Endothelial cell of umbilical vein (primary cell): ENCODE results near the gene PAX6. TPM values are rescaled to one million over a fixed set of nuclear protein-coding genes. Genes with fewer than 3 reads are reported as not detected.

ENCODE experiments used
- BruUV-seq: library from RNA; stranded (reverse); fragments of 400-500 nt; replicated peaks from 2 replicates; lab custom pipeline; 2021; lab: Mats Ljungman, UMichigan
- CTCF ChIA-PET: fragments of 300-600, 350-600 bp; sonication (Branson Sonifier 250); formaldehyde crosslinking; loops from one replicate; lab custom pipeline; 2021; ENCODE audit warnings: antibody characterized with exemption, inconsistent platforms; lab: Charles Lee
- POLR2A ChIA-PET: fragments of 300-600, 350-600 bp; sonication (Branson Sonifier 250); formaldehyde crosslinking; loops from one replicate; lab custom pipeline; 2021; ENCODE audit warnings: antibody characterized with exemption, inconsistent platforms; lab: Charles Lee
- DNase-seq: peaks from one replicate; pipeline ENCODE4 v3.0.0-alpha.2; 2011; ENCODE audit warnings: low read depth, low spot score
- FAIRE-seq: peaks from 2 replicates; lab custom pipeline; 2011; peaks lifted over from hg19 to GRCh38; lab: Jason Lieb, UNC
- H2AFZ ChIP-seq: 2 replicates; pipeline ENCODE4 v1.6.0; 2012; ENCODE audit warnings: low read depth, low read length, control low read depth, inconsistent platforms
- H3K27ac ChIP-seq: 2 replicates; pipeline ENCODE4 v1.5.1; 2011; ENCODE audit warnings: low read depth, mild to moderate bottlenecking, control low read depth, low read length, moderate library complexity; ENCODE audit not compliant: insufficient read depth
- H3K27me3 ChIP-seq, 2 experiments: 2 replicates each; pipeline versions ENCODE4 v1.6.0 to v1.6.1; 2011; ENCODE audit warnings: low read length in 2 of 2, mixed read lengths in 1 of 2; ENCODE audit not compliant: control insufficient read depth in 2 of 2, insufficient read depth in 2 of 2
- H3K36me3 ChIP-seq, 2 experiments: 2 replicates in 1 of 2; 3 replicates in 1 of 2; pipeline ENCODE4 v1.5.1; 2011; ENCODE audit warnings: low read length in 2 of 2, mild to moderate bottlenecking in 1 of 2, moderate library complexity in 1 of 2; ENCODE audit not compliant: control insufficient read depth in 2 of 2, insufficient read depth in 2 of 2; ENCODE audit errors: extremely low read depth in 1 of 2
- H3K4me1 ChIP-seq: 3 replicates; pipeline ENCODE4 v1.5.1; 2011; ENCODE audit warnings: mild to moderate bottlenecking, low read length; ENCODE audit not compliant: control insufficient read depth, insufficient read depth; ENCODE audit errors: extremely low read depth
- H3K4me2 ChIP-seq: 2 replicates; pipeline ENCODE4 v1.6.1; 2011; ENCODE audit warnings: low read length, control low read depth, mixed read lengths; ENCODE audit not compliant: insufficient read depth
- H3K4me3 ChIP-seq, 3 experiments: fragments of 200-600 bp in 1 of 3; sonication (generic), shearing (Covaris generic) in 1 of 3; replicated peaks in 1 of 3; 2 replicates each; pipeline ENCODE4 v1.5.1; 2011 to 2016; ENCODE audit warnings: control low read depth in 3 of 3, low read length in 3 of 3, mild to moderate bottlenecking in 2 of 3, inconsistent platforms in 1 of 3, low read depth in 1 of 3, moderate library complexity in 1 of 3; ENCODE audit not compliant: insufficient read depth in 1 of 3
- H3K79me2 ChIP-seq: 2 replicates; pipeline ENCODE4 v1.6.0; 2012; ENCODE audit warnings: low read length, inconsistent platforms; ENCODE audit not compliant: control insufficient read depth, insufficient read depth
- H3K9ac ChIP-seq: replicated peaks from 2 replicates; pipeline ENCODE3; 2011; ENCODE audit warnings: low read length, control low read depth; ENCODE audit not compliant: insufficient read depth; ENCODE audit errors: extremely low read depth
- H3K9me1 ChIP-seq: replicated peaks from 3 replicates; pipeline ENCODE4 v1.6.0; 2011; ENCODE audit warnings: mild to moderate bottlenecking, low read length; ENCODE audit not compliant: control insufficient read depth, insufficient read depth; ENCODE audit errors: extremely low read depth
- H3K9me3 ChIP-seq: replicated peaks from 2 replicates; pipeline ENCODE4 v1.5.1; 2012; ENCODE audit warnings: low read length, inconsistent platforms; ENCODE audit not compliant: control insufficient read depth, insufficient read depth
- H4K20me1 ChIP-seq: replicated peaks from 2 replicates; pipeline ENCODE3; 2011; ENCODE audit warnings: mild to moderate bottlenecking, low read length; ENCODE audit not compliant: control insufficient read depth, insufficient read depth; ENCODE audit errors: extremely low read depth
- EZH2 ChIP-seq: IDR thresholded peaks from 2 replicates; pipeline ENCODE4 v1.6.1; 2012; ENCODE audit warnings: borderline replicate concordance, low read depth, mild to moderate bottlenecking, moderate library complexity, low read length, inconsistent platforms; ENCODE audit not compliant: severe bottlenecking
- FOS ChIP-seq: IDR thresholded peaks from 2 replicates; pipeline ENCODE4 v1.6.1; 2011; ENCODE audit warnings: mild to moderate bottlenecking, low read length, moderate library complexity, borderline replicate concordance; ENCODE audit not compliant: insufficient read depth
- JUN ChIP-seq: IDR thresholded peaks from 2 replicates; pipeline ENCODE4 v1.6.1; 2011; ENCODE audit warnings: borderline replicate concordance, low read depth; ENCODE audit not compliant: insufficient read length, insufficient read depth
- MYC ChIP-seq: IDR thresholded peaks from one replicate; pipeline ENCODE4 v1.6.1; 2011; ENCODE audit warnings: mild to moderate bottlenecking, low read depth, low read length
- POLR2A ChIP-seq: IDR thresholded peaks from 2 replicates; pipeline ENCODE4 v1.6.1; 2012; ENCODE audit warnings: low read depth, mild to moderate bottlenecking, control low read depth, low read length
- POLR2AphosphoS5 ChIP-seq: IDR thresholded peaks from 2 replicates; pipeline ENCODE4 v1.6.1; 2012; ENCODE audit warnings: low read depth, mild to moderate bottlenecking, control low read depth, low read length, moderate library complexity; ENCODE audit not compliant: insufficient read depth
- dilution Hi-C: fragments of 300-500 bp; cut with MboI; formaldehyde crosslinking; loops from one replicate; pipeline ENCODE4 v1.15.0; 2019; ENCODE audit warnings: low sequenced_read_pairs; ENCODE audit not compliant: extremely low pct_ligation_motif_present
- intact Hi-C: fragments of 100-400 bp; cut with micrococcal nuclease; formaldehyde crosslinking; loops from one replicate; pipeline ENCODE4 v1.10.0; 2022
- polyA plus RNA-seq, 4 experiments: library from polyadenylated mRNA; depleted of rRNA in 3 of 4; stranded (reverse) in 3 of 4; unstranded in 1 of 4; fragments of >200 nt; gene quantifications; 2 replicates each; pipeline versions ENCODE4 v1.2.1 to v1.2.3, GENCODE V29; 2011 to 2012; ENCODE audit warnings: missing spikeins in 1 of 4
- total RNA-seq: library from RNA; stranded (reverse); gene quantifications from 2 replicates; pipeline ENCODE4 v1.2.3, GENCODE V29; 2021
- TF ChIP-seq, protein P1 (sequence below), 2 donors: IDR thresholded peaks; 1 replicate in 1 of 2; 2 replicates in 1 of 2; pipeline ENCODE4 v1.5.1; 2011; ENCODE audit warnings: low read length in 2 of 2, mild to moderate bottlenecking in 2 of 2, moderate library complexity in 2 of 2, control low read depth in 1 of 2, inconsistent platforms in 1 of 2, low read depth in 1 of 2; ENCODE audit not compliant: insufficient read depth in 1 of 2; ENCODE audit errors: extremely low read depth in 1 of 2

PAX6 gene
- total and polyA plus RNA-seq, 2 donors (not counting 3 experiments of a cell fraction or from before 2014, with no cell fraction given) = not detected

DNA sequence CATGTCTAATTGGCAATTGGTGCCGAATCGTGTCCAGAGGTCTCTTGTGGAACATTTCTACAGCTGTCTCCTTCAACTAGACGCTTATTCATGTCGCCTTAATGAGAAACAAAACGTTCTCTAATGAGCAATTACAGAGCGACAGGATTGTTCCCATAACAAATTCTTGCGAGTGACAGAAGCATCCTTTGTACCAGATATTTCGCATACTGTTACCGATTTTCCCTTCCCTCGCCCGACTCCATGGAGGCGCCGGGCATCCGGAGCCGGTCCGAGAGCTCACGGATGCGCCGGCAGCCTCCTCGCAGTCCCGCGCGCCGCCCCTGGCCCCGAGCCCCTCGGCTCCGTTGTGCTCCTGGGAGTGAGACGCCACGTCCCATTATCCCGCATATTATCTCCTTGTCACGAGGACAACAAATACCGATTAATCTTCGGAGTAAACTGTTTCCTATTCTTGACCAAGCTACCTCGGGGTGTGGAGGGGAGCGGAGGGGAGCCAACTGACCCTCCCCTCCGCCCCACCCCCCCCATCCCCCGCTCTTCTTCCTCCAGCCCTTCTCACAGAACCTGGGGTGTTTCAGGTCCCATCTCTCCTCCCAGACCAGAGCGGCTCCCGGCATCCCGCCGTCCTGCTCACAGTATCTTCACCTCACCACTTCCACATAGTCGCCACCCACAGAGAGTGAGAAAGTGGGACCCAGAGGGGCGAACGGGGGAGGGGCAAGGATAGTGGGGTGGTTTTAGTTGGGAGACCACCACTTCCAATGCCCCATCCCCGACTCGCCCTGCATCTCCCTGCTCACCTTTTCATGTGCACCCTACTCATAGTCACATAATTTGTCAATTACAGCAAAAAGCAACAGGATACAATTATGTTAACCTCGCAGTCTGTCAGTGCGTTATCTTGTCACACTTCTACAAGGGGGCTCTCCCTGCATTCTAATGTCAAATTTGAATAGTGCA, 11.4 kb downstream of the PAX6 start:
- TF ChIP-seq MYC (no peak), EZH2 (peak; percentile 18)
- intact Hi-C loops = loop anchor here (2.0 to 10.0 kb wide), 4 partner anchors 21 to 405 kb away; partner anchors contain the start of genes ELP4 and IMMP1L
- BruUV-seq = no TSS peak
- no peak for DNase-seq
- FAIRE-seq = no peak
- POLR2A ChIA-PET = no interaction called here
- no peaks in the 10 kb centered on the region for H3K9me1 ChIP-seq
- peaks cover 3% of the 10 kb centered on the region for H4K20me1 ChIP-seq
- CTCF ChIA-PET = no interaction called here
- H3K79me2 ChIP-seq = no peaks in the 10 kb centered on the region
- H3K4me2 ChIP-seq = no peak overlapping the region
- no peak overlapping the region for H3K27ac ChIP-seq
- no peaks in the 10 kb centered on the region for H3K36me3 ChIP-seq
- no peak overlapping the region for H3K4me3 ChIP-seq
- dilution Hi-C loops = no loop called here
- no peak overlapping the region for H3K9ac ChIP-seq
- peaks cover 90 to 97% of the 10 kb centered on the region in 2 experiments for H3K27me3 ChIP-seq
- H2AFZ ChIP-seq = no peak overlapping the region
- H3K9me3 ChIP-seq = no peaks in the 10 kb centered on the region
- peaks cover 5% of the 10 kb centered on the region for H3K4me1 ChIP-seq

- Histone ChIP-seq H3K79me2 (no peaks in the 10 kb centered on the region), H3K27me3 (peaks cover 88 to 95% of the 10 kb centered on the region in 2 experiments), H3K4me2 (no peak overlapping the region), H3K9ac (no peak overlapping the region), H3K4me1 (peaks cover 5% of the 10 kb centered on the region), H3K9me3 (no peaks in the 10 kb centered on the region), H3K9me1 (no peaks in the 10 kb centered on the region), H2AFZ (no peak overlapping the region), H3K27ac (no peak overlapping the region), H4K20me1 (peaks cover 3% of the 10 kb centered on the region), H3K36me3 (no peaks in the 10 kb centered on the region), H3K4me3 (no peak overlapping the region)
- dilution Hi-C loops (no loop called here), intact Hi-C loops (loop anchor here (1.0 to 10.0 kb wide), 4 partner anchors 12 to 404 kb away; no protein-coding TSS in a partner anchor)
- POLR2A ChIA-PET = no interaction called here
- no TSS peak for BruUV-seq
- TF ChIP-seq FOS = no peak
- TF ChIP-seq, protein P1, sequence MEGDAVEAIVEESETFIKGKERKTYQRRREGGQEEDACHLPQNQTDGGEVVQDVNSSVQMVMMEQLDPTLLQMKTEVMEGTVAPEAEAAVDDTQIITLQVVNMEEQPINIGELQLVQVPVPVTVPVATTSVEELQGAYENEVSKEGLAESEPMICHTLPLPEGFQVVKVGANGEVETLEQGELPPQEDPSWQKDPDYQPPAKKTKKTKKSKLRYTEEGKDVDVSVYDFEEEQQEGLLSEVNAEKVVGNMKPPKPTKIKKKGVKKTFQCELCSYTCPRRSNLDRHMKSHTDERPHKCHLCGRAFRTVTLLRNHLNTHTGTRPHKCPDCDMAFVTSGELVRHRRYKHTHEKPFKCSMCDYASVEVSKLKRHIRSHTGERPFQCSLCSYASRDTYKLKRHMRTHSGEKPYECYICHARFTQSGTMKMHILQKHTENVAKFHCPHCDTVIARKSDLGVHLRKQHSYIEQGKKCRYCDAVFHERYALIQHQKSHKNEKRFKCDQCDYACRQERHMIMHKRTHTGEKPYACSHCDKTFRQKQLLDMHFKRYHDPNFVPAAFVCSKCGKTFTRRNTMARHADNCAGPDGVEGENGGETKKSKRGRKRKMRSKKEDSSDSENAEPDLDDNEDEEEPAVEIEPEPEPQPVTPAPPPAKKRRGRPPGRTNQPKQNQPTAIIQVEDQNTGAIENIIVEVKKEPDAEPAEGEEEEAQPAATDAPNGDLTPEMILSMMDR (IDR thresholded peaks at IDR 0.05; ENCODE audit: extremely low read depth in 1 of 2, insufficient read depth in 1 of 2, low read depth in 1 of 2, low read length in 2 of 2) = peak in 1 of 2 donors; percentile 26
- peak; percentile 84 for TF ChIP-seq EZH2
- no peak for TF ChIP-seq POLR2A
- TF ChIP-seq POLR2AphosphoS5 = no peak
- no peak for TF ChIP-seq JUN
- no peak for FAIRE-seq
- CTCF ChIA-PET = interaction anchor here (2.7 kb wide), 1 partner anchor 158 kb away, joined by 12 read pairs; no protein-coding TSS in a partner anchor
- DNase-seq = no peak
Measured at GRCh38 chr11:31798554-31799434, 12.3 kb downstream of the PAX6 start.
